Fibroblast of mammary gland (primary cell): ENCODE measurements around the gene AKT2.

Experiments
- DNase-seq: peaks from one replicate; pipeline ENCODE4 v3.0.0-alpha.2; 2010; ENCODE audit warnings: low read depth
- H3K4me3 ChIP-seq: 2 replicates; pipeline ENCODE4 v1.5.1; 2011; ENCODE audit warnings: low read depth, mild to moderate bottlenecking, low read length, moderate library complexity; ENCODE audit not compliant: control insufficient read depth
- TF ChIP-seq, protein P1 (sequence below): conservative IDR thresholded peaks from 2 replicates; pipeline ENCODE4 v1.5.1; 2011; ENCODE audit warnings: low read depth, low read length, inconsistent platforms; ENCODE audit not compliant: control insufficient read depth, insufficient read depth

The AKT2 gene

DNA sequence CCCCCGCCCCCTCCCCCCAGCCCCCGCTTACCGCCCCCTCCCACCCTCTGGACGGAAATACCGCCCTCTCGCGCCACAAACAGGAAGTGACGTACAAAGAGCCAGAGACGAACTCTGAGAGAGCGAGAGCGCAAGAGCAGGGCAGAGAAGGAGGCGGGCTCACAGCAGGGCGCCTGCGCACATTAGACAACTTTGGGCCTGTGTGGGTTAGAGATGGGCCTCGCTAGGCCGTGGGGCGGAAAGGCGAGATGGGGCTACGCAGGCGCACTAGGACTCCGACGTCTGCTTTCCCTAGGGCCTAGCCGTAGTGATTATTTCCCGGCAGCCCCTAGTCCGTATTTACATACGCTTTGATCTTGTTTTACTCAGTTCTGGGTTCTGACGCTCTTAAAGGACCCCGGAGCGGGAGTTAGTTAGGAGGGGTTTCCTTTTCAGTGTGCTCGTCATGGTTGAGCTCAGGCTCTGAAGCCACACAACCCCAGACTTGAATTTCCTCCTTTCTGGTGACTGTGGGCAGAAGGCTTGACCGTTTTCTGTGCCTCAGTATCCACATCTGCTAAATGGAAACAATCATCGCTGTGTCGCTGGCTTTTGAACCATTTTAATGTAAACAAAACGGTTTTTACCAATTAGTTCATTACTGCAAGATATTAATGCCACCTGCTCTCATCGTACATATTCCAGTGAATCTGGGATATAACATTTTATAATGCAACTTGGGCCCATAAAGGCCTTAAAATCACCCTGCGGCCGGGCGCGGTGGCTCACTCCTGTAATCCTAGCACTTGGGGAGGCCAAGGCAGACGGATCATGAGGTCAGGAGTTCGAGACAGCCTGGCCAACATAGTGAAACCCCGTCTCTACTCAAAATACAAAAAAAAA, 449 bp upstream of the AKT2 start:
- TF ChIP-seq, protein P1, sequence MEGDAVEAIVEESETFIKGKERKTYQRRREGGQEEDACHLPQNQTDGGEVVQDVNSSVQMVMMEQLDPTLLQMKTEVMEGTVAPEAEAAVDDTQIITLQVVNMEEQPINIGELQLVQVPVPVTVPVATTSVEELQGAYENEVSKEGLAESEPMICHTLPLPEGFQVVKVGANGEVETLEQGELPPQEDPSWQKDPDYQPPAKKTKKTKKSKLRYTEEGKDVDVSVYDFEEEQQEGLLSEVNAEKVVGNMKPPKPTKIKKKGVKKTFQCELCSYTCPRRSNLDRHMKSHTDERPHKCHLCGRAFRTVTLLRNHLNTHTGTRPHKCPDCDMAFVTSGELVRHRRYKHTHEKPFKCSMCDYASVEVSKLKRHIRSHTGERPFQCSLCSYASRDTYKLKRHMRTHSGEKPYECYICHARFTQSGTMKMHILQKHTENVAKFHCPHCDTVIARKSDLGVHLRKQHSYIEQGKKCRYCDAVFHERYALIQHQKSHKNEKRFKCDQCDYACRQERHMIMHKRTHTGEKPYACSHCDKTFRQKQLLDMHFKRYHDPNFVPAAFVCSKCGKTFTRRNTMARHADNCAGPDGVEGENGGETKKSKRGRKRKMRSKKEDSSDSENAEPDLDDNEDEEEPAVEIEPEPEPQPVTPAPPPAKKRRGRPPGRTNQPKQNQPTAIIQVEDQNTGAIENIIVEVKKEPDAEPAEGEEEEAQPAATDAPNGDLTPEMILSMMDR: no peak
- peak overlapping the region; percentile 88 for H3K4me3 ChIP-seq
- DNase-seq: peak; percentile 99

GRCh38 chr19:40284251-40284500, 969 bp downstream of the AKT2 start:
- DNase-seq: no peak
- TF ChIP-seq, protein P1: no peak
- H3K4me3 ChIP-seq: peak overlapping the region; percentile 88

- TF ChIP-seq, protein P1: no peak
- no peak for DNase-seq
- H3K4me3 ChIP-seq: peak overlapping the region; percentile 88
Observed at GRCh38 chr19:40283414-40284250, 1.5 kb downstream of the AKT2 start.

DNA sequence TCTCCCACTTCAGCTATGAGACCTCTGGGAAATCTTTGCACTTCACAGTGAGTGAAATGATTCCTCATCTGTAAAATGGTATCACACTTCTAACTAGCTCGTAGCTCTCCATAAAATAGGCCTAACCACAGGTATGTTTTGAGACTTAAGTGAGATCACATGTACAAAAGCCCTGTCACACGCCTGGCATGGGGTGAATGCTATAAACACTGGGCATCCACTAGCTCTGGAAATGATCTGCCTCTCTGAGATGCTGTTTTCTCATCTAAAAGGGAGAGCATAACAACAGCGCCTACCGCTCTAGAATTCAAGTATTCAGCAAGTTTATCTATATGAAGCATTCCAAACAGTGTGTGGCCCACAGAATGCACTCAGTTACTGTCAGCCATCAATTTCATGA, 2.2 kb downstream of the AKT2 start:
- DNase-seq: peak; percentile 20

DNA sequence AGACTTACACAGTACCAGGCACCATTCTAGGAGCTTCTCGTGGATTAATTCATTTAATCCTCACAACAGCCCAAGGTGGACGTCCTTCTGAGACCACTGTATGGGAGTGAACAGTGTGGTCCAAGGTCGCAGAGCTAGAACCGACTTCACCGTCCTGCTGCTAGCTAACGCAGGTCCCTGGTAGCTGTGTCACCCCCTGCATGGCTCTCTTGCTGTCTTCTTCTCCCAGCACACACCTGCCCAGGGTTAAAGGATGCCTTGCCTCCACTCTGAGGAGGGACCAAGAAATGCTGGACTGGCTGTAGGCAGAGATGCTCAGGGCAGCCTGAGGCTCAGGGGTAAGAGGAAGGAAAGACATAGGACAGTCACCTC, 3.0 kb downstream of the AKT2 start:
- TF ChIP-seq, protein P1: no peak
- H3K4me3 ChIP-seq: no peak overlapping the region
- no peak for DNase-seq

More for the DNA sequence above, 2.2 kb downstream of the AKT2 start:
- H3K4me3 ChIP-seq: no peak overlapping the region
- TF ChIP-seq, protein P1: no peak

DNA sequence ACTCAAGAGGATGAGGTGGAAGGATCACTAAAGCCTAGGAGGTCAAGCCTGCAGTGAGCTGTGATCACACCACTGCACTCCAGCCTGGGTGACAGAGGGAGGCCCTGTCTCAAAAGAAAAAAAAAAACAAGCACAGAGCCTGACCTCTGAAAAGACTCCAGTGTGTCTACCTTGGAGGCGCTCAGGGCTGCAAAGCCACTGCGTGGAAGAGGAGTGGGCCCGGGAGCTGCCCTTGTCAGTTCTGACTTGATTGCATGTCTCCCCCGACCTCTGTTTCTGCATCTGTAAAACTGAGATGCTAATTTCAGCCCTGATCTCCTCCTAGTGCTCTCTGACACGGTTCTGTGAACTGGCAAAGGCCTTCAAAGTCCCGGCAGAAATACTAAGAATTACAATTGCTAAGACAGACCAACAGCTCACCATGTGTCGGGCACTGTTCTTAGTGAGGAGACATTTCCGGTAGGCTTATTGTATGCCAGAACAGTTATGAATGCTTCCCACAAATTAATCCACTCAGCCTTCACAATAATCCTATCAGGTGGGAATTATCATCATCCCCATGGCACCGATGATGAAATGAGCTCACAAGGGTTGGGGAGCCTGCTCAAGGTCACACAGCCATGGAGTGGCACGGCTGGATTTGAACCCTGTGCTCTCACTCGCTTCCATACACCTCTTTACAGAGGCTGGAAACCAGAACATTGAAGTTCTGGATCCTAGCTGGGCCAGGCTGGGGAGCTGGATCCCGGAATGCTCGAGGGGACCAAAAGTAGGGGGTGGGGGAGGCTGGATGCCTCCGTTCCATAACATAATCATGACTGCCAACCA, 3.5 kb downstream of the AKT2 start:
- H3K4me3 ChIP-seq: no peak overlapping the region
- DNase-seq: peak; percentile 22
- TF ChIP-seq, protein P1: no peak
